Measurements from ENCODE around the gene DQX1. TPM values are rescaled to one million over a fixed set of nuclear protein-coding genes. Genes with fewer than 3 reads are reported as not detected.
A peak's percentile ranks its signal among the peaks of the same experiment; 100 is the strongest.

DQX1 gene
- total RNA-seq, 1 donor from 2014 or later, result 0.32 TPM

DNA sequence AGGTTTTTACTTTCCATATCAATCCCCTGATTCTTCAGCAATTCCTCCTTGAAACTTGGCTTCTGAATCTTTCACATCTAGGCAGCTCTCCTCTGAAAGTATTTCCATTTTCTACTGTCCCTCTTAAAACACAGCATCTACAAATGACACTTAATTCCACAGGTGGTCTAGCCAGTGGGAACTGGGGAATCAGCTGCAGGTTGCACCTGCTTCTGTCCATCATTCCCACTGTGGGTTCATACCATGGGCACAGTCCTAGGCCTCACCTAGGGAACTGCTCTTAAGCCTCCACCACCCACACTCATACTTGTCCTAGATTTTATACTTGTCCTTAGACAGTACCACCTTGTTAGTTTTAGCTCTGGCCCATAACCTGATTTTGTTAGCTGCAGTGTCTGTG, 25.5 kb upstream of the DQX1 start:
- H3K27ac Mint-ChIP-seq (ENCODE audit: unreplicated experiment), result peak overlapping the region; percentile 95
- H3K4me3 Mint-ChIP-seq (ENCODE audit: unreplicated experiment), result peak overlapping the region; percentile 52
- no peak for TF ChIP-seq CTCF (IDR thresholded peaks at IDR 0.05)

DNA sequence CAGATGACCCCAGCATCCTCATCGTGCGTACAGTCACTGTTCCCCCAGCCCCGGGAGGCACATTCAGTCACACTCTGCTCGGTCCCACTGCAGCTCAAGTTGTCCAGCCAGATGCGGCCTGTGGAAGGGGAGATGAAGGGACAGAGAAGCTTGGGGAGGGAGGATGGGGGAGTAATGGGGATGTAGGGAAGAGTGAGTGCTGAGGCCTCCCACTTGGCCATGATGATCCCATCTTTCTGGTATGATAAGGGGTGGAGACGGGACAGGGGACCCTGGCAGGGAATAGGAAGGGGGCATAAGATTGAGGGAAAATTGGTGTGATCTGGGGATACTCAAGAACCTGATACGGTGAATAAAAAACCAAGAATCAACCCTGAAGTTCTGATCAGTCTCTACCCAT, 24.2 kb upstream of the DQX1 start:
- H3K4me1 Mint-ChIP-seq (ENCODE audit: unreplicated experiment), result peaks cover 54% of the 10 kb centered on the region
- no peak overlapping the region for H3K27ac Mint-ChIP-seq (ENCODE audit: unreplicated experiment)
- peaks cover 9% of the 10 kb centered on the region for H3K36me3 Mint-ChIP-seq (ENCODE audit: unreplicated experiment)
- TF ChIP-seq CTCF (IDR thresholded peaks at IDR 0.05), result no peak
- no peaks in the 10 kb centered on the region for H3K27me3 Mint-ChIP-seq (ENCODE audit: unreplicated experiment)
- H3K9me3 Mint-ChIP-seq (ENCODE audit: unreplicated experiment), result no peaks in the 10 kb centered on the region
- no peak for DNase-seq (ENCODE audit: extremely low spot score, unreplicated experiment)
- H3K4me3 Mint-ChIP-seq (ENCODE audit: unreplicated experiment), result peak overlapping the region; percentile 59

More for the DNA sequence above, 25.5 kb upstream of the DQX1 start:
- Mint-ChIP-seq H3K4me1 (ENCODE audit: unreplicated experiment) (peaks cover 54% of the 10 kb centered on the region), H3K36me3 (ENCODE audit: unreplicated experiment) (peaks cover 9% of the 10 kb centered on the region), H3K9me3 (ENCODE audit: unreplicated experiment) (no peaks in the 10 kb centered on the region), H3K27me3 (ENCODE audit: unreplicated experiment) (no peaks in the 10 kb centered on the region)
- no peak for DNase-seq (ENCODE audit: extremely low spot score, unreplicated experiment)

DNA sequence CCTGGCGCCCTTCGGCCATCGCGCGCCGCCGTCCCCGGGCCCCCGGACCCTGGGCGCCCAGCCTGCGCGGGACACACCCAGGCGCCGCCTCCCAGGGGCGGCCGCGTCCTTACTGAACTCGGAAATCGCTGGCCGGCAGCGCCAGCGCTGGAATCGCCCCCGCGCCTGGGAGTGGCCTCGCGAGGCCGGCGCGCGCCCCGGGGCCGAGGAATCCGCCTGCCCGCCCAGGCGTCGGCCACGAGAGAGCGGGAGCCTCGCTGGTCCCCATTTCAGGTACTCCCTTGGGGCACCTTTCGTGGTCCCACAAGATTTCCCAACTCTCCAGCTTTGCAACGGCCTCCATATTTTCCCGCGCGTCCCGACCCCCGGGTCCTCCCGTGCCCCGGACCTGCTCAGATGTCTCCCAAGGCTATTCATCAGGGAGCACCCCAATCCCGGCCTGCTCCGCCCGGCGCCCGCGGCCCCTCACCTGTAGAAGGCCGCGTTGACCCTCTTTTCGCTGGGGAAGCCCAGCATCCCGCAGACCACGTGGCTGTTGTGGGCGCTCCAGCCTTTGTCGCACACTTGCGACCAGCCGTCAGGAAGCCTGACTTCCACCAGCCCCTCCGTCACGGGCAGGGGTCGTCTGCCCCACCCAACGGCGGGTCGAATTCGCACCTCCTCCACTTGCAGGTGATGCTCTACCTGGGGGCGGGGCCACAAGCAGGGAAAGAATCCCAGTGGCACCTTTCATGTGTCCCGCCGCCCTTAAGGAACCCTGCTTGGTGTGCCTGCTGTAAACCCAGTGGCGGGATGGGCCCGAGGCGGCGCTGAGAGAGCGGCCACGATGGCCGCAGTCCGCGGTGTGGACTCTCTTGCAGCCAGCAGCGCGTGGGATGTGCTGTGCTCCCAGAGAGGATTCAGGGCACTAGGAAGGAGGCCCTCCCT, 23.1 kb upstream of the DQX1 start:
- H3K9me3 Mint-ChIP-seq (ENCODE audit: unreplicated experiment), result no peaks in the 10 kb centered on the region
- TF ChIP-seq CTCF (IDR thresholded peaks at IDR 0.05), result no peak
- no peak for DNase-seq (ENCODE audit: extremely low spot score, unreplicated experiment)
- peaks cover 48% of the 10 kb centered on the region for H3K4me1 Mint-ChIP-seq (ENCODE audit: unreplicated experiment)
- H3K27me3 Mint-ChIP-seq (ENCODE audit: unreplicated experiment), result no peaks in the 10 kb centered on the region
- peak overlapping the region; percentile 12 for H3K27ac Mint-ChIP-seq (ENCODE audit: unreplicated experiment)
- H3K36me3 Mint-ChIP-seq (ENCODE audit: unreplicated experiment), result peaks cover 10% of the 10 kb centered on the region
- H3K4me3 Mint-ChIP-seq (ENCODE audit: unreplicated experiment), result peak overlapping the region; percentile 59

- peaks cover 10% of the 10 kb centered on the region for H3K36me3 Mint-ChIP-seq (ENCODE audit: unreplicated experiment)
- no peaks in the 10 kb centered on the region for H3K27me3 Mint-ChIP-seq (ENCODE audit: unreplicated experiment)
- H3K27ac Mint-ChIP-seq (ENCODE audit: unreplicated experiment), result peak overlapping the region; percentile 72
- no peak for DNase-seq (ENCODE audit: extremely low spot score, unreplicated experiment)
- peak overlapping the region; percentile 72 for H3K4me3 Mint-ChIP-seq (ENCODE audit: unreplicated experiment)
- H3K4me1 Mint-ChIP-seq (ENCODE audit: unreplicated experiment), result peaks cover 44% of the 10 kb centered on the region
- H3K9me3 Mint-ChIP-seq (ENCODE audit: unreplicated experiment), result no peaks in the 10 kb centered on the region
- TF ChIP-seq CTCF (IDR thresholded peaks at IDR 0.05), result no peak
These were observed 22.4 kb upstream of the DQX1 start for GRCh38 chr2:74548285-74548899.

DNA sequence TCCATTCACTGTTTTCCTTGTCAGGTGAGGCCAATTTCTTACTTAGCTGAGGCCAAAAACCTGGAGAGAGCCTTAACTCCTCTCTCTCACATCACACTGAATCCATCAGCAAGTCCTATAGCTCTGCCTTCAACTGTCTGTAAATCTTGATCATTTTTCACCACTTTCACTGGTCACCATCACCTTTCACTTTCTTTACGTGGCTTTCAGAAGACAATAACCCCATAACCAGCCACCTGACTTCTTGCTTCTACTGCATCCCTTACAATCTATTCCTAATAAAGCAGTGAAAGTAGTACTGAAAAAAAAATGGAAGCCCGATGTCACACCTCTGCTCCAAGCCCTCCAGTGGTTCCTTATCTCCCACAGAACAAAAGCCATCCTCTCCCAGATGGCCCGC, 20.0 kb upstream of the DQX1 start:
- Mint-ChIP-seq H3K4me3 (ENCODE audit: unreplicated experiment) (no peak overlapping the region), H3K4me1 (ENCODE audit: unreplicated experiment) (peaks cover 23% of the 10 kb centered on the region), H3K36me3 (ENCODE audit: unreplicated experiment) (peaks cover 14% of the 10 kb centered on the region), H3K27ac (ENCODE audit: unreplicated experiment) (no peak overlapping the region), H3K9me3 (ENCODE audit: unreplicated experiment) (no peaks in the 10 kb centered on the region), H3K27me3 (ENCODE audit: unreplicated experiment) (no peaks in the 10 kb centered on the region)
- DNase-seq (ENCODE audit: extremely low spot score, unreplicated experiment), result no peak
- TF ChIP-seq CTCF (IDR thresholded peaks at IDR 0.05), result no peak
